ENCODE measurements around the gene CUL1.
"Not testable (repeated sequence)": the region's sequence is repeated elsewhere in the genome, so short reads cannot be mapped to it uniquely, and the experiment has no call there.

Gene CUL1

GRCh38 chr7:148708026-148708885 lies 9.6 kb downstream of the CUL1 start:
- Histone ChIP-seq H3K9ac (ENCODE audit: low read depth, low read length) (no peak overlapping the region), H3K4me1 (ENCODE audit: control insufficient read depth, insufficient read depth, low read length) (peaks cover 8% of the 10 kb centered on the region), H3K4me3 (ENCODE audit: low read length) (no peak overlapping the region), H3K4me2 (ENCODE audit: low read length) (no peak overlapping the region), H3K36me3 (ENCODE audit: insufficient read depth, low read length) (no peaks in the 10 kb centered on the region), H3K9me3 (replicated peaks; ENCODE audit: low read length) (no peaks in the 10 kb centered on the region), H3K27me3 (ENCODE audit: control insufficient read depth, insufficient read depth, low read length) (no peaks in the 10 kb centered on the region)

- no peaks in the 10 kb centered on the region for H3K9me3 ChIP-seq (replicated peaks; ENCODE audit: low read length)
- H3K36me3 ChIP-seq (ENCODE audit: insufficient read depth, low read length) = no peaks in the 10 kb centered on the region
- no peak overlapping the region for H3K9ac ChIP-seq (ENCODE audit: low read depth, low read length)
- no peaks in the 10 kb centered on the region for H3K27me3 ChIP-seq (ENCODE audit: control insufficient read depth, insufficient read depth, low read length)
- peaks cover 9% of the 10 kb centered on the region for H3K4me1 ChIP-seq (ENCODE audit: control insufficient read depth, insufficient read depth, low read length)
- H3K4me2 ChIP-seq (ENCODE audit: low read length) = no peak overlapping the region
- no peak overlapping the region for H3K4me3 ChIP-seq (ENCODE audit: low read length)
Measured at GRCh38 chr7:148709014-148709413, 10.3 kb downstream of the CUL1 start.

GRCh38 chr7:148710426-148710825 lies 11.7 kb downstream of the CUL1 start:
- H3K4me2 ChIP-seq (ENCODE audit: low read length); H3K4me1 ChIP-seq (ENCODE audit: control insufficient read depth, insufficient read depth, low read length); H3K9me3 ChIP-seq (replicated peaks; ENCODE audit: low read length); H3K9ac ChIP-seq (ENCODE audit: low read depth, low read length); H3K4me3 ChIP-seq (ENCODE audit: low read length); H3K27me3 ChIP-seq (ENCODE audit: control insufficient read depth, insufficient read depth, low read length); H3K36me3 ChIP-seq (ENCODE audit: insufficient read depth, low read length): not testable (repeated sequence)

- H3K27me3 ChIP-seq (ENCODE audit: control insufficient read depth, insufficient read depth, low read length) = no peaks in the 10 kb centered on the region
- H3K36me3 ChIP-seq (ENCODE audit: insufficient read depth, low read length) = no peaks in the 10 kb centered on the region
- no peak overlapping the region for H3K4me3 ChIP-seq (ENCODE audit: low read length)
- no peak overlapping the region for H3K9ac ChIP-seq (ENCODE audit: low read depth, low read length)
- no peaks in the 10 kb centered on the region for H3K9me3 ChIP-seq (replicated peaks; ENCODE audit: low read length)
- peaks cover 9% of the 10 kb centered on the region for H3K4me1 ChIP-seq (ENCODE audit: control insufficient read depth, insufficient read depth, low read length)
- no peak overlapping the region for H3K4me2 ChIP-seq (ENCODE audit: low read length)
Measured at GRCh38 chr7:148711191-148712102, 12.7 kb downstream of the CUL1 start.

GRCh38 chr7:148712678-148713329 lies 14.1 kb downstream of the CUL1 start:
- no peaks in the 10 kb centered on the region for H3K9me3 ChIP-seq (replicated peaks; ENCODE audit: low read length)
- no peak overlapping the region for H3K9ac ChIP-seq (ENCODE audit: low read depth, low read length)

GRCh38 chr7:148714498-148714897 lies 15.8 kb downstream of the CUL1 start:
- H3K4me3 ChIP-seq (ENCODE audit: low read length) = no peak overlapping the region
- peaks cover 9% of the 10 kb centered on the region for H3K4me1 ChIP-seq (ENCODE audit: control insufficient read depth, insufficient read depth, low read length)
- no peak overlapping the region for H3K9ac ChIP-seq (ENCODE audit: low read depth, low read length)
- no peaks in the 10 kb centered on the region for H3K9me3 ChIP-seq (replicated peaks; ENCODE audit: low read length)
- no peaks in the 10 kb centered on the region for H3K27me3 ChIP-seq (ENCODE audit: control insufficient read depth, insufficient read depth, low read length)
- no peak overlapping the region for H3K4me2 ChIP-seq (ENCODE audit: low read length)
- no peaks in the 10 kb centered on the region for H3K36me3 ChIP-seq (ENCODE audit: insufficient read depth, low read length)

More at GRCh38 chr7:148712678-148713329, 14.1 kb downstream of the CUL1 start:
- Histone ChIP-seq H3K4me1 (ENCODE audit: control insufficient read depth, insufficient read depth, low read length) (peaks cover 9% of the 10 kb centered on the region), H3K27me3 (ENCODE audit: control insufficient read depth, insufficient read depth, low read length) (no peaks in the 10 kb centered on the region), H3K4me3 (ENCODE audit: low read length) (no peak overlapping the region), H3K4me2 (ENCODE audit: low read length) (no peak overlapping the region), H3K36me3 (ENCODE audit: insufficient read depth, low read length) (no peaks in the 10 kb centered on the region)

- H3K9me3 ChIP-seq (replicated peaks; ENCODE audit: low read length) = no peaks in the 10 kb centered on the region
- H3K9ac ChIP-seq (ENCODE audit: low read depth, low read length) = no peak overlapping the region
- no peaks in the 10 kb centered on the region for H3K36me3 ChIP-seq (ENCODE audit: insufficient read depth, low read length)
- H3K4me3 ChIP-seq (ENCODE audit: low read length) = no peak overlapping the region
- H3K4me1 ChIP-seq (ENCODE audit: control insufficient read depth, insufficient read depth, low read length) = peaks cover 9% of the 10 kb centered on the region
- H3K4me2 ChIP-seq (ENCODE audit: low read length) = no peak overlapping the region
- H3K27me3 ChIP-seq (ENCODE audit: control insufficient read depth, insufficient read depth, low read length) = no peaks in the 10 kb centered on the region
Measured at GRCh38 chr7:148715027-148715426, 16.3 kb downstream of the CUL1 start.

- H3K9me3 ChIP-seq (replicated peaks; ENCODE audit: low read length) = no peaks in the 10 kb centered on the region
- H3K27me3 ChIP-seq (ENCODE audit: control insufficient read depth, insufficient read depth, low read length) = no peaks in the 10 kb centered on the region
- H3K9ac ChIP-seq (ENCODE audit: low read depth, low read length) = no peak overlapping the region
- no peak overlapping the region for H3K4me2 ChIP-seq (ENCODE audit: low read length)
- no peaks in the 10 kb centered on the region for H3K36me3 ChIP-seq (ENCODE audit: insufficient read depth, low read length)
- H3K4me3 ChIP-seq (ENCODE audit: low read length) = no peak overlapping the region
- H3K4me1 ChIP-seq (ENCODE audit: control insufficient read depth, insufficient read depth, low read length) = peaks cover 8% of the 10 kb centered on the region
Measured at GRCh38 chr7:148717266-148717793, 18.6 kb downstream of the CUL1 start.

GRCh38 chr7:148718431-148718830 lies 19.7 kb downstream of the CUL1 start:
- Histone ChIP-seq H3K4me3 (ENCODE audit: low read length) (no peak overlapping the region), H3K9me3 (replicated peaks; ENCODE audit: low read length) (no peaks in the 10 kb centered on the region), H3K4me1 (ENCODE audit: control insufficient read depth, insufficient read depth, low read length) (peaks cover 5% of the 10 kb centered on the region), H3K27me3 (ENCODE audit: control insufficient read depth, insufficient read depth, low read length) (no peaks in the 10 kb centered on the region), H3K36me3 (ENCODE audit: insufficient read depth, low read length) (no peaks in the 10 kb centered on the region), H3K9ac (ENCODE audit: low read depth, low read length) (no peak overlapping the region), H3K4me2 (ENCODE audit: low read length) (no peak overlapping the region)

- no peak overlapping the region for H3K9ac ChIP-seq (ENCODE audit: low read depth, low read length)
- no peaks in the 10 kb centered on the region for H3K27me3 ChIP-seq (ENCODE audit: control insufficient read depth, insufficient read depth, low read length)
- no peaks in the 10 kb centered on the region for H3K36me3 ChIP-seq (ENCODE audit: insufficient read depth, low read length)
- H3K4me3 ChIP-seq (ENCODE audit: low read length) = no peak overlapping the region
- H3K9me3 ChIP-seq (replicated peaks; ENCODE audit: low read length) = no peaks in the 10 kb centered on the region
- H3K4me1 ChIP-seq (ENCODE audit: control insufficient read depth, insufficient read depth, low read length) = peaks cover 5% of the 10 kb centered on the region
- H3K4me2 ChIP-seq (ENCODE audit: low read length) = no peak overlapping the region
Measured at GRCh38 chr7:148719753-148720152, 21.1 kb downstream of the CUL1 start.

- H3K36me3 ChIP-seq (ENCODE audit: insufficient read depth, low read length) = no peaks in the 10 kb centered on the region
- H3K9ac ChIP-seq (ENCODE audit: low read depth, low read length) = no peak overlapping the region
- H3K4me3 ChIP-seq (ENCODE audit: low read length) = no peak overlapping the region
- H3K27me3 ChIP-seq (ENCODE audit: control insufficient read depth, insufficient read depth, low read length) = no peaks in the 10 kb centered on the region
- peaks cover 5% of the 10 kb centered on the region for H3K4me1 ChIP-seq (ENCODE audit: control insufficient read depth, insufficient read depth, low read length)
- no peak overlapping the region for H3K4me2 ChIP-seq (ENCODE audit: low read length)
- no peaks in the 10 kb centered on the region for H3K9me3 ChIP-seq (replicated peaks; ENCODE audit: low read length)
Measured at GRCh38 chr7:148720472-148720871, 21.8 kb downstream of the CUL1 start.
